DMS79 treated with DMSO at 0.1 percent for 48 hours (cell line): ENCODE data around the gene A3GALT2.
A peak's percentile ranks its signal among the peaks of the same experiment; 100 is the strongest.

Source experiments
- DNase-seq: peaks from one replicate; lab custom pipeline; 2025; lab: John Stamatoyannopoulos, UW

The A3GALT2 gene

DNA sequence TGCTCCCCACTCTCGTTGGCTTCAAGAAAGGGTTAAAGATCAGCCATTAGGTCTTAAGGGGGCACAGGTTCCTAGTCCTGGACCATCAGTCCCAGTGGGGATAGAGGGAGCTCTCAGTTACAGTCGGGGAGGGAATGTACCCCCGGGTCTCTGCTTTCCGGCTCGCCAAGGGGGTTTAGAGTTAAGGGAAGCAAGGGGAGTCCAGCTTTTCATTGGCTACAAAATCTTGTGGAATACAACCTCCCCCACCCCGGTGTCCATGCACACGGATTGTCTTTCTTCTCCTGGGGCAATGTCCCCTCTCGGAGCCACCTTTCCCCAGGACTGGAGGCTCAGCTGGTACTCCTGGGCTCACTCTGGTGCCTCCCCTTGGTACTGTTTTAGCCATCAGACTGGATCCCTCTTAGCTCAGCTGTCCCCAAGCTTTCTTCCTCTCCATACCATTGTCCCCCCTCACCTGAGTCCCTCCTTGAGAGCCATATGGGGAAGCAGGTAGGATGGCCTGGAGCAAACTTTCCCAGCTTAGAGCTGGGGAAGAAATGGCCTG is at the start of gene A3GALT2:
TSS of gene A3GALT2 (minus strand) at position 480 of the 547 bp plus-strand sequence. CDS start at position 480, 0 bp downstream.
- DNase-seq: no peak

DNA sequence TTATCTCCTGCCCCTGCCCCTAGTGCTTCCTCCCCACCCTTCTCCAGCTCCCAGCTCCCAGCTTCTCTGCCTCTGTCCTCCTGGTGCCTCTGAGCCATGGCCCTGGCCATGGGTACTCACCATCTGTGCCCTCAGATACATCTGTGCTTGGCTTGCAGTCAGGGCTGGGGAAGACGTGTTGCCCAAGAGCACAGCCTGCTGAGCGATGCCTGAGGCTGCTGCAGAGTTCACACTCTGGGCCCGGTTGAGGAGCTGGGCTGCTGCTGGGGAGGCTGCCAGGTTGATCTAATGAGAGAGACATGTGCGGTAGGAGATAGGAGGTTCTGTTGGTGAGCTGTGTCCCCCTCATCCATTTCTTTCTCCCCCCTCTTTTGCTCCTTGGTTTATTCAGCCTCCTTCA is 49.4 kb upstream of the A3GALT2 start:
- no peak for DNase-seq

DNA sequence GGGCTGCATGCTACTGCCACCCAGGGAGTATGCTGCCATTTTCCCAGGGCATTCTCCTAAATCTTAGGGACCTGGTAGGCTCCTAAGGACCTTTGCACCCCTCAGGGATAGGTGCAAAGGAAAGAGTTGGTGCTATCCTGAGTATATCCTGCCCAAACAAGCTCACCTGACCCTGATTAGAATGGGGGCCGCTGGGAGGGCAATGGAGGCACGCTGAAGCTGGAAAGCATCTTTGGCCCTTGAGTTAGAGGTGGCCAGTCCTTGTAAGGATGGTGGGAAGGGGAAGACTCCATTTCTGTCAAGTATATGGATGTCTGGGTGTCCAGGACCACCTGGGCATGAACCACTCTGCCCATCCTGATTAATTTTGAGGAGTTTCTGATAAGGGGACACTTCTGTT is 48.9 kb upstream of the A3GALT2 start:
- DNase-seq: no peak

DNA sequence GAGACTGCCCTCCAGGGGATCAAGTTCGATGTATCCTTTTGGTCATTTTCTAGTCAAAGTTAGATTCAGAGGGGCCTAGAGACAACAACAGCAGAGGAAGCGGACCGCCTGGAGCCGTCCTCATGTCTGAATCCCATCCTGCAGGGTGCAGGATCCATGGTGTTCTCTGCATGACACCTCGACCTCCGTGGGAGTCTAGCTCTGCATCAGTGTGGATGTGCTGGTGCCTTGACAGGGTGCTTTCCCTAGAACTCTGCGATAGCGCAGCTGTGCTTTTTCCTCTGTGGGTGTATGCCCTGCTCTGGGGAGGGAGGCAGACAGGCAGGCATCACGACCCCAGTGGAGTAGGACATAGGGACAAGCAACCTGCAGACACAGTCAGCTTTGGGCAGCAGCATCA is 48.2 kb upstream of the A3GALT2 start:
- DNase-seq: no peak

DNA sequence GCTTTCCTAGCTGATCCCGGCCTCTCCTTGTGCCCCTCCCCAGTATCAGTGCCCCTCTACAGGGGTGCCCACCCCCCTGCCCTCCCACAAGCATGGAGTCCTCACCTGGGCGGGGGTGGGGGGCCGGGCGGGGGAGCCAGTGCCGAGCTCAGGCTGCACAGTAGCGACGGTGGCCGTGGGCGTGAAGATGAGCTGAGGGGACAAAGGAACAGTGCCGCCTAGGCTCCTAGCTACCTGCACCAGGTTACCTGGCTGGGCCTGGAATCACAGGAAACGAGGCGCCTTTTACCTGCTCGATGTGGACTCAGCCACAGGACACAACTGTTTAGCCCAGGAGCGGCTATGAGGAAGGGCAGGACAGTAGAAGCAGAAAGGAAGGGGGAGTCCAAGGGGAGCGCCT is 47.5 kb upstream of the A3GALT2 start:
- no peak for DNase-seq

DNA sequence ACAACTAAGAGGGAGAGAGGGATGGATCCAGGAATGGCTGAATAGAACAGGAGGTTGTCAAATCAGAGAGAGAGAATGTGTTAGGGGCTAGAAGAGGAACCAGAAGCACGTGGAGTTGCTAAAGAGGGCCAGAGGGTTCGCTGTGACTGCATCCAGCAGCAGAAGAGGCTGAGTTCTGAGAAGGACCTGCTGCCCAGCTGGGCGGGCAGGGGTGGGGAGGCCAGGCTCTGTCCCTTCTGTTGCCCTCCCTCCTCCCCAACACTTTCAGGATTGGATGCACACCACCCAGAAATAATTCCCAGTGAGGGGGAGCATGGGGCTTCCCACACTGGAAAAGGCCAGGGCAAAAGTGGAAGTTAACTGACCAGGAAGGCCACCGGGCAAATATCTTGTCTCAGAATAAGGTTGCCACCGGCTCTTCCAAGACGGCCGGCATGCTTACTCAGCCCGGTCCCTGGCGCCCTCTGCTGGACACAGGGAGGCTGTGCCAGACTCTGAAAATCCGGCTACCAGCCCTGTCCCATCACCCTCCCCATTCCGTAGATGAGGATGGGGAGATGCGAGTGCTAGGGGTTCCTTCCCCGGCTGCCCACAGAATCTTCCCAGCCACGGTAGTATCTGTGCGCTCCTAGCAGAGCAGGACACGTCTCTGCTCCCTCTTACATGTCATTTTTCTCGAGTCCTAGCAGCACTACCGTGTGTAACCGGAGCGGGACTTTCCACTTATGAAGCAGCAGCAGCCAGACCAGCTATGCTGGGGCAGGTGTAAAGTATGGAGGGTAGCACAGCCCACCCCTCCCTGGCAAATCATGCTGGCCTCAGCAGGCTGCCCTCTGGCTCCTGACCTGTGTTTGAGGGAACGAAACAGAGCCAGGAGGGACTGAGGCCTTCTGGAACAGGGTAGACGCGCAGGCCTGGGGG is 46.8 kb upstream of the A3GALT2 start:
- peak; percentile 69 for DNase-seq

DNA sequence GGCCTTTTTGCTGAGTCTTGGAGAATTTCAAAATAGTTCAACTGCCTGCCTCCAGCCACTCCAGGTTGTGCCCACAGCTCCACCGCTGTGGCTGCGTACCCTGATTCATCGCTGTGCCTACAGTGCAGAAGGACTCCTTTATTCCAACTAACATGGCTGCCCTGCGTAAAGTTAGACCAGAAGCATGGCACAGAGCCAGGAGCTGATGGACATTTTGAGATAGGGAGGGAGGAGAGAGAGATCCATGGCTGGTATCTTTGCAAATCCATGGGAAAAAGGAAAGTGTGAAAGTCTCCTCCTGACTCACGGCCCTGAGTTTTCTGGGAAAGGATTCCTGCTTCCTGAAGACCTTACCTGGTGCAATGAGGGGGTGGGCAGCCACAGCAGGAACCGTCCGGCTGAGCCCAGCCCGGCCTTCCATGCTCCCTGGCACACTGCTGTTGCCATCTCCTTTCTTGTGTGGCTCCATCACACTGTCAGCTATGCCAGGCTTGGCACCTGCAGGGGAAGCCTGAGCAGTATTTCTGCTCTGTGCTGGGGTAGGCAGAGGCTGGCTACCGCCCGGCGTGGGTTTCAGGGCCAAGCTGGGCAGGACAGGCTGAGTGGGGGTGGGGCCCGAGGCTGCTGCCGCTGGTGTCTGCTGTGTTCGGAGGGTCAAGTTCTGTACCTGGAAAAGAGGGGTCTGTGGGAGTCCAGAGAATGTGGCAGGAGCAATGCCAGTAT is 46.0 kb upstream of the A3GALT2 start:
- no peak for DNase-seq

DNA sequence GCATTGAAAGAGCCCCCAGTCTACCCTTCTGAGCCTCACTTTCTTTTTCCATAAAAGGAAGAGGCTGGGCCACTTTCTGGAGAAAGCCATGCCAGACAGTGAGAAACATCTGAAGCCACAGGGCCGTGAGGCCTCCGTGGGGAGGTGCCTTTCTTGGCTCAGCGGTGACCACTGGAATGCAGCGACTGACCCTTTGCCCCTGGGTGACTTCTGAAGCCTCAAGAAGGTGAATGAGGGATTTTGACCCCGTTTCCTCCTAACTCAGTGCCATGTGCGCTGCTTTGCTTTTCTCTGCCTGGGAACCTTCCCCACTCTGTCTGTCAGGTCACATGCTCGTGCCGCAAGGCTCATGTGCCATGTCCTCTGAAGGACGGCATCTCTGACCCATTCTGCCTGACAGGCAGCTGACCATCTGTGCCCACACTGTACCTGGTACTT is 44.7 kb upstream of the A3GALT2 start:
- DNase-seq: no peak

DNA sequence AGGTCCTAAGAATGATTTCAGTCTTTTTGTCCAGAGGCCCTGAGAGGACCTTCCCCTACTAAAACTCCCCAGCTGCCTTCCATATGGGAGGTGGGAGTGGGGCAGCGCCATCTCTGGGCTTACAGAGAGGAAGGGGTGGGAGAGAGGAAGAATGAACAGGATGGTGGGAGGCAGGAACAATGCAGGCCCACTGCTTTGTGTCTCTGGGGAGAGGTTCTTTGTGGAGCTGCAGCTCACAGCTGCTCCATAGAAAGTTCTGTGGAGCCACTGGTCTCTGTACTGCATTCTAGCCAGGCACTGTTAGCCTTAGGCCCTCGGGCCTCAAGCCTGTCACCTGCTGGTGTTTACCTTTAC is 43.6 kb upstream of the A3GALT2 start:
- DNase-seq: no peak

DNA sequence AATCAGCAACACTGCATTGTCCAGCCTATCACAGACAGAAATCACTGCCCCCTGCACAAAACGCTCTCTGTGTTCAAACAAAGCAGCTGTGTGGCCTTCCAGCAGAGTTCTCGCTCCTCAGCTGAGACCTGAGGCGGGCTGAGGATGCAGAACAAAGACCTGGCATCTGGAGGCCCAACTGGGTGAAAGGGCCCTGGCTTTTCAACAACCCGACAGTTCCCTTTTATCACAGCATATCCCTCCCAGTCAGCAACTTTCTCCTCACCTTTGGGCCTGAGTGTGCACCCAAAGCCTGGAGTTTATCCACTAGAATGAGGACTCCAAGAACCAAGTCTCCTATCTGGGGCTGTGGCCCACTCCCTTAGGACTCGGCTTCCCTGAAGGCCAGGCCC is 42.6 kb upstream of the A3GALT2 start:
- peak; percentile 86 for DNase-seq

DNA sequence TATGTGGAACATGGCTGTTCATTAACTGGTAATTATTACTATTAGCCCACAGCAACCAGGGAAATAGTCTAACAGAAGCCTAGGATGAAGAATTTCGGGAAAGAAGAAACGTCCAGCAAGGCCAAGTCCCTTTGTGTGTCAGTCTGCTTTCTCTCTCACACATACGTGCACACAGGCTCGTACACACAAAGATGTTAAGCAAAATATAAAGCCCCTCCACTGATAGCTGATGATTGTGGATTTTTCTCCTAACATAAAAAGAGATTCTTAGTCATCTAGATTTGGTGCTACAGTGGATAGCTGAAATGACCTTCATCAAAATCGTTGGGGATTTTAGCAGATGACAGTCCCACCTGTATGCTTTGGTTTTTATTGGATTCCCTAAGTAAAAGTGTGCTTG is 42.1 kb upstream of the A3GALT2 start:
- DNase-seq: peak; percentile 46

DNA sequence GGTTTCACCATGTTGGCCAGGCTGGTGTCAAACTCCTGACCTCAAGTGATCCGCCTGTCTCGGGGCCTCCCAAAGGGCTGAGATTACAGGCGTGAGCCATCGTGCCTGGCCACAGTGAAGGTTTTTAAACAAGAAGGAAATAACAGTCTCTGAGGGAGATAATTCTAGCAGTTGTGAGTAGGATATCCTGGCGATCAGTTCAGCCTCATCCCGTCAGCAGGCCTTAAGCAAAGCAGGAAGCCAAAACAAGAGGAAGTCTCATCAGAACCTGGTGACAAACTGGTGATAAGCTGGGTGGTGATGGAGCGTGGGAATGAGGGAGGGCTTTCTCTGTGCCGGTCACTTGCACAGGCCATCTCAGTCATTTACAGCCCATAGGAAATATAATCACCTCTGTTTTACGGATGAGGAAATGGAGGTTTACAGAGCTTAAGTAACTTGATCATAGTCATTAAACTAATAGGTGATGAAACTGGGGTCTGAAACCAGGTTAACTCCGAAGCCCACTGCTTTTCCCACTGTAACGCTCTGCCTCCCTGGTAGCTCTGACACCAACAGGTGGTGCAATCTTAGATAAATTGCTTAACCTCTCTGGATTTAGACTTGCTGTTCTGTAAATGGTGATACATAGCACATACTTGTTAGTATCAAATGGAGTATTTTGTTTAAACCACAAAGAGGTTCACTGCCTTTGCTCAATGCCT is 40.8 kb upstream of the A3GALT2 start:
- no peak for DNase-seq

DNA sequence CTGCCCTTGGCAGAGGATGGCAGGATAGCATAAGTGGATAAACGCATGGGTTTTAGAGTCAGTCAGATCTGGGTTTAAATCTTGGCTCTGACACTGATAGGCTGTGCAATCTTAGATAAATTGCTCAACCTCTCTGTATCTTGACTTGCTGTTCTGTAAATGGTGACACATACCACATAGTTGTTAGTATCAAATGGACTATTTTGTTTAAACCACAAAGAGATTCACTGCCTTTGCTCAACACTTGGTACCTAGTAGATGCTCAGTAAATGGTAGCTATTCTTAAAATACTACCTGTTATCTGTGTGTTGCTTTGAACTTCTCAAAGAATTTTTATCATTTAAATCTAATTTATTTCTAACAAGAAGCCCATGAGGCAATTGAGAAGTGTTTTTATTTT is 39.5 kb upstream of the A3GALT2 start:
- DNase-seq: no peak

DNA sequence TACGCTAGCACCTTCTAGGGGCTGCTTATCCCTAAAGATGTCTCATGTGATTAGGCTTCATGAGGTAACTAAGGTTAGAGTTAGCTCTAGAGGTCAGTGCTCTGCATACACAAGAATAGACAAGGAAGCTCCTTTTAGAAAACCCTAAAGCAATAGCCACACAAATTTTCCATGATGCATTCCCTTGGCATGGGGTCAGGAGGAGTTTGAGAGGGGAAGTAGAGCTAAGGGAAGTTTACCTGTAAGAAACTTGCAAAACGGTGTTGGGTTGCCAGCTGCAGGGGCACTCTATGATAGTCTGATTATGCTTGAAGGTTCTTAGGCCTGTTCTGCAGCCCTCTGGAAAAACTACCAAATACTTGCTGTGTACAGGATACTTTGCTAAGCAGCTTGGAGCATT is 39.0 kb upstream of the A3GALT2 start:
- no peak for DNase-seq

DNA sequence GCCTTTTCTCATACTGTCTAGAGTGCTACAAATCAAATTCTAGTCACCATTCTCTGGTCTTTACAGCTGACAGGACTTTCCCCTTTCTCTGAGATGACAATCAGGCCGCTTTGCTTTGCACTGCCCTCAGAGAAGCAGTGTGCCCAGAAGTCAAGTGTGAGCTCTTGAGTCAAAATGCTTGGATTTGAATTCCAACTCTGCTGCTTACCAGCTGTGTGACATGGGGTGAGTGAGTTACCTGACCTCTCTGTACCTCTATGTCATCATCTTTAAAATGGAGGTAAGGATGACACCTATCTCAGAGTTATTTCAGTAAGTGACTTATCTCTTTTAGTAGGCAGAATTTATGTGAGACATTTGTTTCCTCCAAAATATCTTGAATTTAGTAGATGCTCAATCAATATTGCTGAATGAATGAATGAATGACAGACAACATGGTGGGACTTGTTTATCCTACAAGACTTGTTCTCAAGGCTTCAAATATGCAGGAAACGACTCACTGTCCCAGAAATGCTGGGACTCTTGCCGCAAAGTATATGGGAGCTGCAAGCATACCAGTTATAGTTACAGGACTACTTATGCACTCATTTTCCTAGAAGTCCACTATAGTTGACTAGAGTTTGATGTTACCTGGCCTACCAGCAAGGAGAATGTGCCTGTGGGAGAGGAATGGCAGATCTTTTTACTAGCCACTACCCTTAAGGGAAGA is 38.1 kb upstream of the A3GALT2 start:
- DNase-seq: no peak

DNA sequence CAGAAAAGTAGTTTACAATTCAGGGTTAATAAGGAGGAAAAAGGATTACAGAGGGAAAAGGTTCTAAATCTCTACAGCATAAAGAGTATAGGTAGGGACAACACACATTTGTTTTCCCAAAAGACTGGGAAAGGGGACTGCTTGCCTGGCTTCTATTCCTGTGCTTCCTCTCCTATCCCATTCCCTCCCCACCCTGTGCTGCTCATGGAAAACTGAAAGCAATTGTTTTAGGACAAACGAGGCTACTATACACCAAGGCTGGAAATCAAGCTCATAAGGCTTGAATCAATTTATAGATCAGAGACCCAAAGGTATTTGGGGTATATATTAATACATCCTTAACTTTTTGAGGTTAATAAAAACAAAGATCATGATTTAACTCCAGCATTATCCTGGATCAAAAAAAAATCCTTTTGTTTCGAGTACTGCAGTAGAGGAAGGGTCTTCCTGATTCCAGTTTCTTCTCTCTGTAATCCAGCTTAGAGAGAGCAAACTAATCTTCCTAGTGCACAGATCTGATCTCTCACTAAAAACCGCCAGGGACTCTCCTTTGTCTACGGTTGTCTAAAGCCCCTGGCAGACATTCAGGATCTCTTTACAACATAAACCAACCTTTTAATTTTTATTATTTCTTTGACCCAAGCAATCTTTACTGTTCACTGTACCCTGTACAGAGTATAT is 37.4 kb upstream of the A3GALT2 start:
- no peak for DNase-seq

DNA sequence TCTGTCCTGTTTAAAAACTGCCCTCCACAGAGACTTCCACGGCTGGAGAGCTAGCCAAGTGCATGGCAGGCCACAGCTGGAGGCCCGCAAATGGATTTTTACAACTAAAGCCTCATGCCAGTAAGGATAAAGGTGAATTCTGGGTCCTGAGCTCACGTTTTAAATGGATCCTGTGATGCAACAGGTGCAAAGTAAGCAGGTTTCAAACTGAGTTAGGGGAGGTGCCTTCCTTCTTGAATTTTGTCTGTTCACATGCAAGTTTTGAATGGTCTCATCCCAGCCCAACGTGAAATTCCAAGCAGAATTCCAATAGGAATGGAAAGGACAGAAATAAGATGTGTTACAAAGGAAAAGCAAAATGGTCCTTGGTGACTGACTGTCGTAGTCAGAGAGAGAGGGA is 36.2 kb upstream of the A3GALT2 start:
- no peak for DNase-seq

DNA sequence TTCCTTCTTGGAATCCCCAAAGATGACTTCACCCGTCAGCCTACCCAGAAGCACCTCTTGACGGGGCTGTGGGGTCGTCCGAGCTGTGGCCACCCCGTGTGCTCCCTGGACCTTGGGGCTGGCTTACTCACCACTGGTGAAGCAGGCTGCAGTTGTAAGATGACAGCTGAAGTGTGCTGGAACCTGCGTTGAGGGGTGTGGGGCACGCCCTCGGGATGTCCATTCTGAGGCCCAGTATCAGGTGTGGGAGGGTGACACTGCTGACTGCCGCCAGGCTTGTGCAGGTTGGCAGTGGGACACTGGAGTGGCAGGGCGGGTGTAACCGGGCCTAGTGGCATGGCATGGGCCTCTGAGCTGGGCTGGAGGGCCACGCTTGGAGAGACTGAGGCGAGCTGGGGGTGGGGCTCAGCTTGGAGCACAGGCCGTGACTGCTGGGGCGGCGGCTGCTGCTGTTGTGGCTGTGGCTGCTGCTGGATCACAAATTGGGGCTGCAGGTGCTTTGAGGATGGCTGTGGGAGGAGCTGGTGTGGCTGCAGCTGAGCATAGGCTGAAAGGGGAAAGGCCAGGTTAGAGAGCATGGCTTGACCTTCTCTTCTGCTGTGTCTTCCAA is 33.9 kb upstream of the A3GALT2 start:
- DNase-seq: no peak

DNA sequence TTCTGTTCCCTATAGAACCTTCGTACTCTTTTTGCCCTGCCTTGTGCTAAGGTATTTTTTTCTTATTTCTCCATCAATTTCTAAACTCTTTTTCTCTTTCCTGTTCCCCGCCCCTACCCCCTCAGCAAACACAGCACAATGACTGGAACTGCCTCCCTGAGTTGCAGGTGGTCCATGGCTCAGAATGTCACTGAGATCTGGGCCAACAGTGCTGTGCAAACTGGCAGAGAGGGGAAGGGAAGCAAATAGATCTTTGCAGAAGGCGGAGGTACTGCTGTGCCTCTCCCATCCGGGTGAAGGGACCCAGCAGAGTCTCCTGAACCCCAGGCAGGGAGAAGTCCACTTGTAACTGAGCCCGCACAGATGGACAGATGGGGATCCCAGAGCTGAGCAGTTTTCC is 32.6 kb upstream of the A3GALT2 start:
- no peak for DNase-seq

DNA sequence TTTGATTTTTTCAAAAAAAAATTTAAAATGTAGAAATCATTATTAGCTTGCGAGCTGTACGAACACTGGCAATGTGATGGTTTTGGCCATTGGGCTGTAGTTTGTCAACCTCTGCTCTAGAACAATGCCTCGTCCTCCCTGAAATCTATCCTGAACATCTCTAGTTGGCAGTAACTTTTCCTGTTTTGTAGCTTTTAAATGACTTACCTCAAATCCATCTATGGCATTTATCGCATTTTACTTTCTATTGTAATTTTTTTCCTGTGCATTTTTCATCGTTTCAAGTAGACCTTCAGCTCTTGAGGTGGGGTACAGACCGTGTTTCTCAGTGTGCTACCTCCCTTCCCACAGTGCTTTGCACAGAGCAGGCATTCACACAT is 30.4 kb upstream of the A3GALT2 start:
- DNase-seq: no peak
